ENCODE results near the gene UGGT2.
"Not testable (repeated sequence)": the region's sequence is repeated elsewhere in the genome, so short reads cannot be mapped to it uniquely, and the experiment has no call there.

UGGT2 gene

DNA sequence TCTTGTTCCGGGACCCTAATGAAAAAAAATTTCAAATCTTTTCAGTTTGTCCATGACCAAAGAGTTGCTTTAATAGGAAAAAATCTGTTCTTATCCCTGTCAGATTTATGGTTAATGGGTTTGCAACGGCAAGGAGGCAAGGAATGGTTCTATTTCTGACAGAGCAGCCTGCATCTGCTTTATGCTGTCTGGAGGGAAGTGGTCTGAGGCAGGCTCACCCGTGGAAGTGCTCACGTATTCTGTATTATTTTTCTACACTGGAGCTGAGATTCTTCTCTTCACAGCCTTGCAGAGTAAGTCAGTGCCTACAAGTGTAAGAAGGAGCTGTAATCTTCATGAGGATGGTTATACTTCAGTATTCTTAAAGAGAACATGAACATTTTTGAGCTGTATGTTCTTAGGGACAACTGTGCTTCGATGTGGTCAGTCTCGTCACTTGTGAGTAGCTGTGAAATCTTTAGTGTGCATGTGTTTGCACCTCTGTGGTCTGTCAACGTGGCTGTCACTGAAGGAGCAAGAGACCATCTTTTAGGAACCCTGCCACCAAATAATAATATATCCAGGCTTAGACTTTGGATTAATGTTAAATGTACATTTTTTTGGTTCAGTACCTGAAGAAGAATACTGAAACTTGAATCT is 262.0 kb downstream of the UGGT2 start:
- no peak for DNase-seq

DNA sequence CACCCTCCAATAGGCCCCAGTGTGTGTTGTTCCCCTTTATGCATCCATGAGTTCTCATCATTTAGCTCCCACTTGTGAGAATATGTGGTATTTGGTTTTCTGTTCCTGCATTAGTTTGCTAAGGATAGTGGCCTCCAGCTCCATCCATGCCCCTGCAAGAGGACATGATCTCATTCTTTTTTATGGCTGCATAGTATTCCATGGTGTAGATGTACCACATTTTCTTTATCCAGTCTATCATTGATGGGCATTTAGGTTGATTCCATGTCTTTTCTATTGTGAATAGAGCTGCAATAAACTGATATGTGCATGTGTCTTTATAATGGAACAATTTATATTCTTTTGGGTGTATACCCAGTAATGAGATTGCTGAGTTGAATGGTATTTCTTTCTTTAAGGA is 263.9 kb downstream of the UGGT2 start:
- not testable (repeated sequence) for DNase-seq

- no peak for DNase-seq
Measured at GRCh38 chr13:95788100-95788463, 265.1 kb downstream of the UGGT2 start.

DNA sequence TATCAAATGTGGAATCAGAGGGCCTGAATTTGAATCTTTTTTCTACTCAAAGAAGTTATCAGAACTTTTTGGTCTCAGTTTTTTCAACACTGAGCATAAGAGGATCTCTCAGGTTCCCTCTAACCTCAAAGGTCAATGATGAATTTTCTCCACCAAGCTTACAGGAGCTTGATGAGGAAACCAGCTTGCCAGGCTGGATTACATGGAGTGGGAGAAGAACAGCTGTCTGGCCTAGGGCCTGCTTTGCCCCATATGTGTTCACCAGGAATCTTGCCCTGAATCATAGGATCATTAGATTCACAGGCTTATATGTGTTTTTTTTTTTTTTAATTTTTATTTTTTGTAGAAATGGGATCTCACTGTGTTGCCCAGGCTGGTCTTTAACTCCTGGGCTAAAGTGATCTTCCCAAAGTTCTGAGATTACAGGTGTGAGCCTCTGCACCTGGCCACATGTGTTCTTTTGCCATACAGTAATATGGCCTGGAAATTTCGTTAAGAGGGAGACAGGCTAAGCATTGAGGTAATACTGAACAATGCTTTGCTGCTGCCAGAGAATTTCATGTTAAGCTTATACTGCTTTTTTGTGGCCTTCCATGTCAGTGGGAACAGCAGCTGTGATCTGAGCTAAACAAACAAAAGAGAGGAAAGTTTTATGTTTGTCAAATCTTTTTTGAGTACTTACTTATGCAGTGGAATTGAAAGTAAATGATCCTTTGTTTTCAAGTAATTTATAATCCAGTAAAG is 265.7 kb downstream of the UGGT2 start:
- DNase-seq: no peak

DNA sequence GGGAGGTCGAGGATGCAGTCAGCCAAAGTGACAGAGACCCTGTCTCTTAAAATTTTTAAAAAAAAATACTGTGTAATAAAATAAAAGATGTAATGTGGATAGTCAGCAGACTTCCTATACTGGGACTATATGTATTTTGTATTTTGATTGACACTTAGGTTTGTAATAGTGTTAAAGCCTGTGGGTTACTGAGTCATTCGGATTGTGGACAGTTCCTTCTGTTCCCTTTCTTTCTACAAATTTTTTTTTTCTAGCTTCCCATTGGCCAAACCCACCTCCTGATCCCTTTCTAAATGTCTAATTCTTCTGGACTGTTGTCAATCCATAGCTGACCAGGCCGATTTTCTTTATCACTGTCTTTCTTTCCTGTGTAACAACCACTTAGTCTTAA is 268.3 kb downstream of the UGGT2 start:
- no peak for DNase-seq

DNA sequence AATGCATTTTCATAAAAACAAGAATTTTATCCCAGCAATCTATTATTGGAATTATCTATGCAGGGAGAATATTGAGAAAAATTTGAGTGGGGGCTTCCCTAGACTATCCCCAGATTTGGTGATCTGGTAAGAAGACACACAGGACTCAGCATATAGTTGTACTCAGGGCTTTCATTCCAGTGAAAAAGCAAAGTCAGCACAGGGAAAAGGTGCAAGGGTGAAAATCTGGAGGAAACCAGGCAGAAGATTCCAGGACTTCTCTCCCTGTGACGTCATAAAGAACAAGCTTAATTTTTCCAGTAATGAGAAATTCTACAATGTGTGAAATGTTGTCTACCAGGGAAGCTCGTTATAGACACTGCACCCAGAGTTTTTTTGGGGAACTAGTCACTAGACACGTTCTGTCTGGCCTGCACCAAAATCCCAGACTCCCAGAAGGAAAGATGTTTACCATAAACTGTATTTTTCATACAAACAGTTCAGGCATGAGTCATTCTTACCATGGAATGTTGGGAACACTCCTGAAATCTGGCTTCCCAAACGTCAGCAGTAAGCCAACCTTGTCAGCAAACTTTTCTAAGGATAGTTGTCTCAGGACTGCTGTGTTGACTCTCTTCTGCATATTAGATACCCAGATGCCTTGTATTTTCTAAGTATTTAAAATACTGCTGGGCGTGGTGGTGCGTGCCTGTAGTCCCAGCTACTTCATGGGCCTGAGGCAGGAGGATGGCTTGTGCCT is 268.9 kb downstream of the UGGT2 start:
- no peak for DNase-seq

DNA sequence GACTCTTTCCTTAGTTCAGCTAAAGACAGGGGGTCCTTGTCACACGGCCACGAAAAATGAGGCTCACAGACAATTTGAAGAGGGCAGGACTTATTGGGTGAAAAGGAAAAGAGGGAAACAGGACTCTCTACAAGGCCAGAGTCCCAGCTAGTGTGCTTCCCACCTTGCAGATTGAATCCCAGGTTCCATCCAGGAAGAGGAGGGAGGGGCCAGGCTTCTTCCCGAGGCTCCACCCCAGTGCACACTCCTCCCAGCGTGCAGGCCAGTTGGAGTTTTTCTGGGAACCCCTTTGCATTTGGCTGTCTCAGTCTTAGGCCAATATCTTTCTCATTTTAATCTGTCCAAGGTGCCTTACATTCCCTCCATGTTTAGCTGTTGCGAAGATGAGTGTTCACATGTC is 269.5 kb downstream of the UGGT2 start:
- DNase-seq: no peak

DNA sequence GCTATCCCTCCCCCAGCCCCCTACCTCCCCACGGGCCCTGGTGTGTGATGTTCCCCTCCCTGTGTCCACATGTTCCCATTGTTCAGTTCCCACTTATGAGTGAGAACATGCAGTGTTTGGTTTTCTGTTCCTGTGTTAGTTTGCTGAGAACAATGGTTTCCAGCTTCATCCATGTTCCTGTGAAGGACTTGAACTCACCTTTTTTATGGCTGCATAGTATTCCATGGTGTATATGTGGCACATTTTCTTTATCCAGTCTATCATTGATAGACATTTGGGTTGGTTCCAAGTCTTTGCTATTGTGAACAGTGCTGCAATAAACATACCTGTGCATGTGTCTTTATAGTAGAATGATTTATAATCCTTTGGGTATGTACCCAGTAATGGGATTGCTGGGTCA is 271.3 kb downstream of the UGGT2 start:
- DNase-seq: not testable (repeated sequence)

DNA sequence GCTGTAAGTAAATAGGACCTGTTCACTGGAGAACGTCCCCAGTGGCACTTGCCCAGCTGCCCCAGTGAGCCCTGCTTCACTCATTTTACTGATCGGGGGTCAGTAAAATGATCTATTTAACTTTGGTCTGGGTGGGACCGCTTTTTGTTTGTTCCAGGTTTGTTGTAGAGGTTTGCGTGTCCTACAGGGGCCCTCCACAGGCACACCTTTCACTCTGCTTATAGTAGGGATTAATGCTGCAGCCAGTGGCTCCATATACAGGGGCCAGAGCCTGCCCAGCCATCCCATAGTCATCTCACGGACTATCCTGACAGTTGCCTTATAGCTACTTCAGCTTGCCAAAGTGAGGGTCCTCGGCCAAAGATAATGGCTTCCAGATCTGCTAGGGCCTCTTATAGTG is 272.2 kb downstream of the UGGT2 start:
- DNase-seq: no peak

DNA sequence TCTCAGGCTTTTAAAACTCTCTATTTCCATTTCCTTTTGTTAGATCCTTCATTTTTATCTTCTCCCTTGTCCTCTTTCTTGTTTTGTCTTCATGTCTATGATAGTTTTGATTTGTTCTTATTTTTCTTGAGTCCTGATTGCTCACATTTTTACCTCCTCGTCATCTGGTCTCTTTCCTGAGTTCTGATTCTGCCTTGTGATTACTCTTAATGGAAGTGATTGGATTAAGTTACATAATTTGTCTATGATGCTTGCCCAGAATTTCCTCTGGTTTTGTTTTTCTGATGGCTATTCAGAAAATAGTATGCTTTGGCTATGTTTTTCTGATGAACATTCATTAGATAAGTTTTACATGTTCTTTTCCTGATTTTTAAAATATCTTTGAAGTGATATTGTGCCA is 273.7 kb downstream of the UGGT2 start:
- no peak for DNase-seq

DNA sequence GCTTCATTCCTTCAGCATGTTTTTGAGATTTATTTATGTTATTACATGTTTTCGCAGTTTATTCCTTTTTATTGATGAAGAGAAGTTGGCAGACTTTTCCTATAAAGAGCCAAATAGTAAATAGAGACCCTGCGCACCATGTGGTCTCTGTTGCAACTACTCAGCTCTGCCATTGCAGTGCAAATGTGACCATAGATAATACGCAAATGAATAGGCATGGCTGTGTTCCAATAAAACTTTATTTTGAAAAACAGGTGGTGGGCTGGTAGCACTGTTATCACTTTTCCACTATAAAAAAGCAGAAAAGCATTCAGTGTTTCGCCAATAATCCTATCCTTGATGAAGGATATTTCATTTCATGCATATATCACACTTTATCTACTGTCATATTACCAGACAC is 281.3 kb downstream of the UGGT2 start:
- no peak for DNase-seq

DNA sequence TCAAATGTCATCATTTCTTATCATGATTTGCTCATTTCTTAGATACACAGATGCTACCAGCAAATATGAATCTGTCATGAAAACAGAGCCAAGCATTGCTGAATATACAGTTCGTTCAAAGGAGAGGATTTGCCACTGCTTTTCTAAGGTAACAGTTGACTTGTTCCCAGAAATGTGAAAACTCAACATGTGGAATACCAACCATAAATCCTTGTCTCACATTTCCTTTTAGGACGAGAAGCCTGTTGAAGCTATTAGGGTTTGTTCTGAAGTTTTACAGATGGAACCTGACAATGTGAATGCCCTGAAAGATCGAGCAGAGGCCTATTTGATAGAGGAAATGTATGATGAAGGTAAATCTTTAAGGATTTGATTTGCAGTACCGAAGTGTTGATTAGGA is 289.6 kb downstream of the UGGT2 start:
- DNase-seq: no peak

DNA sequence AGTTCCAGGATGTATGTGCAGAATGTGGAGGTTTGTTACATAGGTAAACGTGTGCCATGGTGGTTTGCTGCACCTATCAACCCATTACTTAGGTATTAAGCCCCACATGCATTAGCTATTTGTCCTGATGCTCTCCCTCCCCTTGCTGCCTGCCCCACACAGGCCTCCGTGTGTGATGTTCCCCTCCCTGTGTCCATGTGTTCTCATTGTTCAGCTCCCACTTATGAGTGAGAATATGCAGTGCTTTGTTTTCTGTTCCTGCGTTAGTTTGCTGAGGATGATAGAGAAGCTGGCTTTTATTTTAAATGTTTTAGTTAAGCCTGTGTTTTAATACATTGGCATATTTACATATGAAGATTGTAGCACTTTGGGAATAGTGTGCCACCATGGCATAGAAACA is 290.6 kb downstream of the UGGT2 start:
- DNase-seq: not testable (repeated sequence)

GRCh38 chr13:95756072-95756471 is 297.1 kb downstream of the UGGT2 start:
- no peak for DNase-seq

DNA sequence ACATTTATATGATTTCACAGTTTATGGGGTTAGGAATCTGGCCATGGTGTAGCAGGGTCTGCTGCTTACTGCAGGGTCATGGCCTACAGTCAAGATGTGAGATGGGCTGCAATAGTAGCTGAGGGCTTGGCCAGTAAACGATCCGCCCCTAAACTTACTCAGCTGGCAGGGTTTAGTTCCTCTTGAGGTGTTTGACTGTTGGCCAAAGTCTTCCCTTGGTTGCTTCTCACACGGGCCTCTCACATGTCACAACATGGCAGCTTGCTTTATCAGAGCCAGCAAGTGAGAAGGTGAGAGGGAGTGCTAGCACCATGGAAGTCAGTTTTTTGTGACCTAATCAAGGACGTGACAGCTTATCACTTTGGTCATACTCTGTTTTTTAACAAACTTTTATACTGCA is 299.1 kb downstream of the UGGT2 start:
- no peak for DNase-seq

DNA sequence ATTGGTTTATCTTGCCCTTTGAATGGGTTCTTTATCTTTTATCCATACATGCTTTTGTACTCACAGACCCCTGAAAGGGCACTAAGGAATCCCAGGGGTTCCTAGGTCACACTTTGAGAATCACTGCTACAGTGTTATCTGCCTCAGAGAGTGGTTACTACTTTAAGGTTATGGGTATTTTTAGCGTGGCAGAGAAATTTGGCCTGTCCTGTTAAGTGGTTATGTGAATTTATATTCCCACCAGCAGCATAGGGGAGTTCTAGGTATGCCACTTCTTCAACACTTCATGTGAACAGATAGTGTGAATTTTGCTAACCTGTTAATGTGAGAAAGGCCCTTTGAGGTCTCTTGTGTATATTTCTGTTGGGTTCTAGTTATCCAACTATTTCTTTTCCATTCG is 300.5 kb downstream of the UGGT2 start:
- no peak for DNase-seq

Data from activated CD4-positive, CD25-positive, alpha-beta regulatory T cell treated with anti-CD3 and anti-CD28 coated beads, Interleukin-2, amount 50 U/mL, for 72 hours (primary cell).